ENCODE data around the gene FOXE1. TPM values are rescaled to one million over a fixed set of nuclear protein-coding genes. Genes with fewer than 3 reads are reported as not detected.

The FOXE1 gene
- not detected for total RNA-seq
- polyA plus RNA-seq (2013, experiment 1 of 2) = 0.08 TPM
- 0.07 TPM for polyA plus RNA-seq (2013, experiment 2 of 2)
- total RNA-seq = 0 to 0.40 (median 0.05) reads per million in 172 experiments

- no peak within 1 kb of the TSS for H3K27ac ChIP-seq (ENCODE audit: low read depth in 1 of 2, low read length in 2 of 2)
- Mint-ChIP-seq H3K4me1 (ENCODE audit: low read depth) (peaks cover 52% of the 10 kb centered on the region), H3K36me3 (ENCODE audit: low read depth) (no peaks in the 10 kb centered on the region), H3K4me3 (peak within 1 kb of the TSS; percentile 92), H3K27me3 (peaks cover 85% of the 10 kb centered on the region), H3K27ac (peak within 1 kb of the TSS; percentile 42), H3K9me3 (peaks cover 4% of the 10 kb centered on the region)
- peaks cover 4 to 51% of the 10 kb centered on the region in 2 experiments for H3K9me3 ChIP-seq (ENCODE audit: control insufficient read depth in 1 of 2, insufficient read depth in 1 of 2, low read length in 2 of 2)
- H3K4me1 ChIP-seq (ENCODE audit: insufficient read depth, low read length) = peaks cover 61% of the 10 kb centered on the region
- peaks cover 81 to 91% of the 10 kb centered on the region in 2 experiments for H3K27me3 ChIP-seq (ENCODE audit: control insufficient read depth in 1 of 2, insufficient read depth in 2 of 2, low read length in 2 of 2)
- no peaks in the 10 kb centered on the region for H3K36me3 ChIP-seq (ENCODE audit: insufficient read depth, low read length)
- no peak for ATAC-seq (ENCODE audit: poor library complexity)
- intact Hi-C loops (cut with DNase I, micrococcal nuclease) = no loop called here
- ChIA-PET POLR2A (interaction anchor here (0.5 kb wide), 1 partner anchor 163 kb away, joined by 3 read pairs; no protein-coding TSS in a partner anchor), CTCF (interaction anchor here (1.3 kb wide), 1 partner anchor 67 kb away, joined by 3 read pairs; no protein-coding TSS in a partner anchor)
- peak within 1 kb of the TSS; percentile 52 for H3K4me3 ChIP-seq (ENCODE audit: low read length)
- no peak for TF ChIP-seq CTCF (IDR thresholded peaks at IDR 0.05)
- DNase-seq = peak in 1 of 14 experiments; percentile 48
Measured at GRCh38 chr9:97853056-97853843, at the start of gene FOXE1. Gene FOXE1, plus strand, starts transcription at chr9:97853226. Its CDS starts 689 bp downstream, at chr9:97853915.

GRCh38 chr9:97804059-97804365 is 49.0 kb upstream of the FOXE1 start:
- ChIA-PET CTCF (no interaction called here), POLR2A (no interaction called here)
- peak overlapping the region; percentile 69 for H3K27ac Mint-ChIP-seq

GRCh38 chr9:97806721-97807120 is 46.3 kb upstream of the FOXE1 start:
- H3K4me1 Mint-ChIP-seq (ENCODE audit: low read depth) = peaks cover 5% of the 10 kb centered on the region
- H3K9me3 Mint-ChIP-seq = no peaks in the 10 kb centered on the region
- H3K36me3 ChIP-seq (ENCODE audit: insufficient read depth, low read length) = no peaks in the 10 kb centered on the region
- no peaks in the 10 kb centered on the region for H3K9me3 ChIP-seq (ENCODE audit: control insufficient read depth in 1 of 2, insufficient read depth in 1 of 2, low read length in 2 of 2)
- H3K4me1 ChIP-seq (ENCODE audit: insufficient read depth, low read length) = peaks cover 14% of the 10 kb centered on the region
- ChIA-PET POLR2A (no interaction called here), CTCF (no interaction called here)
- H3K36me3 Mint-ChIP-seq (ENCODE audit: low read depth) = no peaks in the 10 kb centered on the region
- H3K27ac ChIP-seq (ENCODE audit: low read depth in 1 of 2, low read length in 2 of 2) = no peak overlapping the region
- H3K27me3 Mint-ChIP-seq = peaks cover 45% of the 10 kb centered on the region
- no peak overlapping the region for H3K27ac Mint-ChIP-seq
- TF ChIP-seq CTCF (IDR thresholded peaks at IDR 0.05) = no peak
- DNase-seq = no peak
- no peak for ATAC-seq (ENCODE audit: poor library complexity)
- peaks cover 4 to 7% of the 10 kb centered on the region in 2 experiments for H3K27me3 ChIP-seq (ENCODE audit: control insufficient read depth in 1 of 2, insufficient read depth in 2 of 2, low read length in 2 of 2)
- H3K4me3 Mint-ChIP-seq = no peak overlapping the region
- intact Hi-C loops (cut with DNase I, micrococcal nuclease) = loop anchor here (10.0 kb wide), 3 partner anchors 102 to 998 kb away; partner anchors contain the start of gene GALNT12 (in 1 of the 2)
- H3K4me3 ChIP-seq (ENCODE audit: low read length) = no peak overlapping the region

More at GRCh38 chr9:97804059-97804365, 49.0 kb upstream of the FOXE1 start:
- Histone ChIP-seq H3K27ac (ENCODE audit: low read depth in 1 of 2, low read length in 2 of 2) (no peak overlapping the region), H3K36me3 (ENCODE audit: insufficient read depth, low read length) (no peaks in the 10 kb centered on the region), H3K27me3 (ENCODE audit: control insufficient read depth in 1 of 2, insufficient read depth in 2 of 2, low read length in 2 of 2) (peaks cover 4 to 9% of the 10 kb centered on the region in 2 experiments), H3K9me3 (ENCODE audit: control insufficient read depth in 1 of 2, insufficient read depth in 1 of 2, low read length in 2 of 2) (no peaks in the 10 kb centered on the region), H3K4me3 (ENCODE audit: low read length) (peak overlapping the region; percentile 45), H3K4me1 (ENCODE audit: insufficient read depth, low read length) (peaks cover 14% of the 10 kb centered on the region)
- ATAC-seq (ENCODE audit: poor library complexity) (no peak), DNase-seq (no peak)
- Mint-ChIP-seq H3K9me3 (no peaks in the 10 kb centered on the region), H3K4me3 (peak overlapping the region; percentile 84), H3K27me3 (peaks cover 33% of the 10 kb centered on the region), H3K4me1 (ENCODE audit: low read depth) (peaks cover 5% of the 10 kb centered on the region), H3K36me3 (ENCODE audit: low read depth) (no peaks in the 10 kb centered on the region)
- intact Hi-C loops (cut with DNase I, micrococcal nuclease) = loop anchor here (5.0 to 10.0 kb wide), 7 partner anchors 92 to 1001 kb away; partner anchors contain the start of genes GALNT12 (in 1 of the 2) and XPA (in 1 of the 2)
- no peak for TF ChIP-seq CTCF (IDR thresholded peaks at IDR 0.05)

All from CD4-positive, alpha-beta T cell (primary cell).